MCF 10A (cell line): ENCODE measurements around the gene MGMT. TPM values are rescaled to one million over a fixed set of nuclear protein-coding genes. Genes with fewer than 3 reads are reported as not detected.

Source experiments
- BruUV-seq: library from RNA; stranded (reverse); fragments of 400-500 nt; replicated peaks from 2 replicates; lab custom pipeline; 2021; lab: Mats Ljungman, UMichigan
- CTCF ChIA-PET: fragments of 300-600 bp; sonication (Branson Sonifier 250); formaldehyde crosslinking; extraction: SDS; loops from one replicate; lab custom pipeline; 2021; ENCODE audit warnings: antibody characterized with exemption, inconsistent platforms; lab: Yijun Ruan, JAX
- POLR2A ChIA-PET: fragments of 300-600, 350-650 bp; sonication (Branson Sonifier 250); formaldehyde crosslinking; extraction: SDS; loops from one replicate; lab custom pipeline; 2020; ENCODE audit warnings: antibody characterized with exemption, inconsistent platforms; lab: Yijun Ruan, JAX
- DNase-seq: peaks from one replicate; pipeline ENCODE4 v3.0.0-alpha.2; 2018; ENCODE audit not compliant: unreplicated experiment
- H3K27ac Mint-ChIP-seq: one replicate; pipeline ENCODE4 v1.8.0; 2022; ENCODE audit warnings: mild to moderate bottlenecking, low read depth, mixed read lengths; ENCODE audit not compliant: unreplicated experiment
- H3K27me3 Mint-ChIP-seq: one replicate; pipeline ENCODE4 v1.8.0; 2022; ENCODE audit warnings: mixed read lengths; ENCODE audit not compliant: insufficient read depth, unreplicated experiment
- H3K36me3 Mint-ChIP-seq: one replicate; pipeline ENCODE4 v1.8.0; 2022; ENCODE audit warnings: mild to moderate bottlenecking, moderate library complexity, mixed read lengths; ENCODE audit not compliant: insufficient read depth, unreplicated experiment
- H3K4me1 Mint-ChIP-seq: one replicate; pipeline ENCODE4 v1.8.0; 2022; ENCODE audit warnings: mixed read lengths; ENCODE audit not compliant: insufficient read depth, unreplicated experiment
- H3K4me3 Mint-ChIP-seq: one replicate; pipeline ENCODE4 v1.8.0; 2022; ENCODE audit warnings: mild to moderate bottlenecking, moderate library complexity, mixed read lengths; ENCODE audit not compliant: unreplicated experiment
- H3K9me3 Mint-ChIP-seq: one replicate; pipeline ENCODE4 v1.8.0; 2022; ENCODE audit warnings: mixed read lengths; ENCODE audit not compliant: unreplicated experiment
- CTCF ChIP-seq: fragments of 200-600 bp; IDR thresholded peaks from one replicate; pipeline ENCODE4 v1.8.0; 2022; ENCODE audit warnings: antibody characterized with exemption, mild to moderate bottlenecking; ENCODE audit not compliant: unreplicated experiment
- intact Hi-C: fragments of 100-400 bp; cut with micrococcal nuclease; formaldehyde crosslinking; loops from 2 replicates; pipeline ENCODE4 v1.14.1; 2022
- total RNA-seq: library from RNA; stranded (reverse); gene quantifications from 2 replicates; pipeline ENCODE4 v1.2.3, GENCODE V29; 2022

Gene MGMT
- total RNA-seq, 1 experiment from 2014 or later = 18.0 TPM

- H3K4me1 Mint-ChIP-seq = no peaks in the 10 kb centered on the region
- no peak for TF ChIP-seq CTCF
- ChIA-PET POLR2A (no interaction called here), CTCF (no interaction called here)
- no peak for DNase-seq
- H3K36me3 Mint-ChIP-seq = no peaks in the 10 kb centered on the region
- H3K27ac Mint-ChIP-seq = no peak overlapping the region
- no peak overlapping the region for H3K4me3 Mint-ChIP-seq
- H3K9me3 Mint-ChIP-seq = peaks cover 16% of the 10 kb centered on the region
- no peaks in the 10 kb centered on the region for H3K27me3 Mint-ChIP-seq
- BruUV-seq = no TSS peak
- intact Hi-C loops = no loop called here
Measured at GRCh38 chr10:129725011-129725410, 258.0 kb downstream of the MGMT start.

- Mint-ChIP-seq H3K36me3 (no peaks in the 10 kb centered on the region), H3K4me3 (no peak overlapping the region), H3K27me3 (no peaks in the 10 kb centered on the region), H3K27ac (no peak overlapping the region), H3K9me3 (peaks cover 16% of the 10 kb centered on the region), H3K4me1 (no peaks in the 10 kb centered on the region)
- DNase-seq = no peak
- CTCF ChIA-PET = no interaction called here
- no TSS peak for BruUV-seq
- intact Hi-C loops = no loop called here
- POLR2A ChIA-PET = no interaction called here
- TF ChIP-seq CTCF = no peak
Measured at GRCh38 chr10:129725482-129725881, 258.4 kb downstream of the MGMT start.

- CTCF ChIA-PET = no interaction called here
- Mint-ChIP-seq H3K27me3 (no peaks in the 10 kb centered on the region), H3K36me3 (no peaks in the 10 kb centered on the region), H3K4me1 (no peaks in the 10 kb centered on the region), H3K4me3 (no peak overlapping the region), H3K27ac (no peak overlapping the region), H3K9me3 (peaks cover 16% of the 10 kb centered on the region)
- TF ChIP-seq CTCF = no peak
- BruUV-seq = no TSS peak
- POLR2A ChIA-PET = no interaction called here
- intact Hi-C loops = no loop called here
- DNase-seq = no peak
Measured at GRCh38 chr10:129725890-129726631, 259.0 kb downstream of the MGMT start.

- no TSS peak for BruUV-seq
- TF ChIP-seq CTCF = no peak
- intact Hi-C loops = no loop called here
- Mint-ChIP-seq H3K9me3 (peaks cover 16% of the 10 kb centered on the region), H3K4me3 (no peak overlapping the region), H3K27me3 (no peaks in the 10 kb centered on the region), H3K27ac (no peak overlapping the region), H3K36me3 (no peaks in the 10 kb centered on the region), H3K4me1 (no peaks in the 10 kb centered on the region)
- POLR2A ChIA-PET = no interaction called here
- no peak for DNase-seq
- CTCF ChIA-PET = interaction anchor here (0.6 to 1.0 kb wide), 2 partner anchors 272 to 1463 kb away, joined by 3 read pairs; no protein-coding TSS in a partner anchor
Measured at GRCh38 chr10:129727071-129727470, 260.0 kb downstream of the MGMT start.
